HL-60 (cell line): ENCODE data around the gene ATP1A2.

Experiments
- DNase-seq, 2 experiments: peaks; one replicate each; pipeline ENCODE4 v3.0.0-alpha.2; 2010 to 2020; ENCODE audit warnings: low read depth in 1 of 2, low spot score in 1 of 2
- H3K27ac ChIP-seq: fragments of 250-450 bp; sonication (Bioruptor Pico); replicated peaks from 2 replicates; pipeline ENCODE4 v1.5.1; 2020; ENCODE audit warnings: mild to moderate bottlenecking, moderate library complexity
- H3K27me3 ChIP-seq: fragments of 250-450 bp; sonication (Bioruptor Pico); 2 replicates; pipeline ENCODE4 v1.5.1; 2021; ENCODE audit warnings: mild to moderate bottlenecking, moderate library complexity; ENCODE audit not compliant: insufficient read depth, poor library complexity, severe bottlenecking
- H3K4me3 ChIP-seq: replicated peaks from 2 replicates; pipeline ENCODE4 v1.5.1; 2011; ENCODE audit warnings: mild to moderate bottlenecking, control low read depth, low read length; ENCODE audit not compliant: insufficient read depth
- GABPA ChIP-seq: IDR thresholded peaks from 2 replicates; pipeline ENCODE4 v1.6.1; 2012; ENCODE audit warnings: low read depth
- POLR2AphosphoS5 ChIP-seq: IDR thresholded peaks from 2 replicates; pipeline ENCODE4 v1.6.1; 2012; ENCODE audit warnings: low read depth
- SPI1 ChIP-seq: IDR thresholded peaks from 2 replicates; pipeline ENCODE4 v1.6.1; 2012; ENCODE audit warnings: low read depth, mild to moderate bottlenecking, borderline replicate concordance
- TF ChIP-seq, protein P1 (sequence below): IDR thresholded peaks from 2 replicates; pipeline ENCODE4 v1.6.1; 2012; ENCODE audit warnings: low read depth; ENCODE audit not compliant: insufficient replicate concordance
- TF ChIP-seq, protein P2 (sequence below): IDR thresholded peaks from one replicate; pipeline ENCODE4 v1.5.1; 2011; ENCODE audit warnings: low read length, control low read depth, inconsistent platforms; ENCODE audit not compliant: insufficient read depth

The ATP1A2 gene

DNA sequence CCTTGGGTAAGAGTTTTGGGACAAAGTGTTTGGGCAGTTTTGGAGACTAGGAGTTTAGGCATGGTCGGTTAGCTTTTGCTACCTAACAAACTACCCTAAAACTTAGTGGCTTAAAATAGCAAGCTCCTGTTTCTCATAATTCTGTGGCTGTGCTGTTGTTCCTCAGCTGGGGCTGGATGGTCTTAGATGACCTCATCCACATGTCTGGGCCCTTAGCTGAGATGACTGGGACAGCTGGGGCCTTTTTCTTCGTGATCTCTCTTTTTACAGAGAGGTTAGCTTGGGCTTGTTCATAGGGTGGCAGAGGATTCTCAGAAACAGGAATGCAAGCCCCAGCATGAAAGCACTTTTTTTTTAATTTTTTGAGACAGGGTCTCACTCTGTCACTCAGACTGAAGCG lies 42.5 kb downstream of the ATP1A2 start:
- no peak for TF ChIP-seq SPI1
- no peak for TF ChIP-seq GABPA
- TF ChIP-seq, protein P1, sequence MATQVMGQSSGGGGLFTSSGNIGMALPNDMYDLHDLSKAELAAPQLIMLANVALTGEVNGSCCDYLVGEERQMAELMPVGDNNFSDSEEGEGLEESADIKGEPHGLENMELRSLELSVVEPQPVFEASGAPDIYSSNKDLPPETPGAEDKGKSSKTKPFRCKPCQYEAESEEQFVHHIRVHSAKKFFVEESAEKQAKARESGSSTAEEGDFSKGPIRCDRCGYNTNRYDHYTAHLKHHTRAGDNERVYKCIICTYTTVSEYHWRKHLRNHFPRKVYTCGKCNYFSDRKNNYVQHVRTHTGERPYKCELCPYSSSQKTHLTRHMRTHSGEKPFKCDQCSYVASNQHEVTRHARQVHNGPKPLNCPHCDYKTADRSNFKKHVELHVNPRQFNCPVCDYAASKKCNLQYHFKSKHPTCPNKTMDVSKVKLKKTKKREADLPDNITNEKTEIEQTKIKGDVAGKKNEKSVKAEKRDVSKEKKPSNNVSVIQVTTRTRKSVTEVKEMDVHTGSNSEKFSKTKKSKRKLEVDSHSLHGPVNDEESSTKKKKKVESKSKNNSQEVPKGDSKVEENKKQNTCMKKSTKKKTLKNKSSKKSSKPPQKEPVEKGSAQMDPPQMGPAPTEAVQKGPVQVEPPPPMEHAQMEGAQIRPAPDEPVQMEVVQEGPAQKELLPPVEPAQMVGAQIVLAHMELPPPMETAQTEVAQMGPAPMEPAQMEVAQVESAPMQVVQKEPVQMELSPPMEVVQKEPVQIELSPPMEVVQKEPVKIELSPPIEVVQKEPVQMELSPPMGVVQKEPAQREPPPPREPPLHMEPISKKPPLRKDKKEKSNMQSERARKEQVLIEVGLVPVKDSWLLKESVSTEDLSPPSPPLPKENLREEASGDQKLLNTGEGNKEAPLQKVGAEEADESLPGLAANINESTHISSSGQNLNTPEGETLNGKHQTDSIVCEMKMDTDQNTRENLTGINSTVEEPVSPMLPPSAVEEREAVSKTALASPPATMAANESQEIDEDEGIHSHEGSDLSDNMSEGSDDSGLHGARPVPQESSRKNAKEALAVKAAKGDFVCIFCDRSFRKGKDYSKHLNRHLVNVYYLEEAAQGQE, result no peak
- TF ChIP-seq POLR2AphosphoS5, result no peak
- TF ChIP-seq, protein P2, sequence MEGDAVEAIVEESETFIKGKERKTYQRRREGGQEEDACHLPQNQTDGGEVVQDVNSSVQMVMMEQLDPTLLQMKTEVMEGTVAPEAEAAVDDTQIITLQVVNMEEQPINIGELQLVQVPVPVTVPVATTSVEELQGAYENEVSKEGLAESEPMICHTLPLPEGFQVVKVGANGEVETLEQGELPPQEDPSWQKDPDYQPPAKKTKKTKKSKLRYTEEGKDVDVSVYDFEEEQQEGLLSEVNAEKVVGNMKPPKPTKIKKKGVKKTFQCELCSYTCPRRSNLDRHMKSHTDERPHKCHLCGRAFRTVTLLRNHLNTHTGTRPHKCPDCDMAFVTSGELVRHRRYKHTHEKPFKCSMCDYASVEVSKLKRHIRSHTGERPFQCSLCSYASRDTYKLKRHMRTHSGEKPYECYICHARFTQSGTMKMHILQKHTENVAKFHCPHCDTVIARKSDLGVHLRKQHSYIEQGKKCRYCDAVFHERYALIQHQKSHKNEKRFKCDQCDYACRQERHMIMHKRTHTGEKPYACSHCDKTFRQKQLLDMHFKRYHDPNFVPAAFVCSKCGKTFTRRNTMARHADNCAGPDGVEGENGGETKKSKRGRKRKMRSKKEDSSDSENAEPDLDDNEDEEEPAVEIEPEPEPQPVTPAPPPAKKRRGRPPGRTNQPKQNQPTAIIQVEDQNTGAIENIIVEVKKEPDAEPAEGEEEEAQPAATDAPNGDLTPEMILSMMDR, result no peak
- Histone ChIP-seq H3K27me3 (no peaks in the 10 kb centered on the region), H3K27ac (no peak overlapping the region)

DNA sequence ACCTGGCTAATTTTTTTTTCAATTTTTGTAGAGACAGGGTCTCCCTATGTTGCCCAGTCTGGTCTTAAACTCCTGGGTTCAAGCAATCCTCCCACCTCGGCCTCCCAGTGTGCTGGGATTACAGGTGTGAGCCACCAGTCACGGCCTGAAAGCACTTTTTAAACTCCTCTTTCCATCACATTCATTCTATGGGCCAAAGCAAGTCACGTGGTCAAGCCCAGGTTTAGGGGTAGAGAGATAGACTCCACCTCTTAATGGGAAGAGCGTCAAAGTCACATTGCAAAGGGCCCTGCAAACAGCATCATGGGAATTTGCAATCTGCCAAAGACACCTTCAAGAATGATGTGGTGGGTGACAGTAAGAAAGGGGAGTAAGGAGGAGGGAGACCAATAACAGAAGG lies 43.0 kb downstream of the ATP1A2 start:
- H3K27ac ChIP-seq, result no peak overlapping the region
- TF ChIP-seq, protein P1, result no peak
- TF ChIP-seq GABPA, result no peak
- TF ChIP-seq, protein P2, result no peak
- TF ChIP-seq POLR2AphosphoS5, result no peak
- TF ChIP-seq SPI1, result no peak
- no peaks in the 10 kb centered on the region for H3K27me3 ChIP-seq
- no peak for DNase-seq
- no peak overlapping the region for H3K4me3 ChIP-seq

More for the DNA sequence above, 42.5 kb downstream of the ATP1A2 start:
- no peak overlapping the region for H3K4me3 ChIP-seq
- DNase-seq, result no peak

DNA sequence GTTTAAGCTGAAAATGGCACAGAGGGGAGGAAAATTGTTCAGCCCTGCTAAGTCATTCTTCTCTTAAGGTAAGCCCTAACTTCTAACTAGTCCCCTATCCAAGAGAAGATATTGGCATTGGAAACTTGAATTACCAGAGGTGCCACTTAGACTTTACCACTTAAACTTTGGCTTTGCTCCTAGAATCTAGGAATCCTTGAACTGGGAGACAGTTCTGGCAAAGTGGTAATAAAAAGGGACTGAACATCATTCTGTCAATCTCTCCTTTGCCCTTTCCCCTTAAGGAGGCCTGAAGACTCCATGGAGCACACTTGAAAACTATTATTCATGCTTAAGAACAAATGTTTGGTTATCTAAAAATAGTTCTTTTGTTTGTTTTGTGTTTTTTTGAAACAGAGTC lies 44.3 kb downstream of the ATP1A2 start:
- TF ChIP-seq, protein P2, result no peak
- TF ChIP-seq SPI1, result no peak
- TF ChIP-seq POLR2AphosphoS5, result no peak
- no peak for TF ChIP-seq GABPA
- TF ChIP-seq, protein P1, result no peak
- DNase-seq, result no peak
- Histone ChIP-seq H3K27me3 (no peaks in the 10 kb centered on the region), H3K27ac (no peak overlapping the region), H3K4me3 (no peak overlapping the region)
